ENCODE data around the gene PPP1R26.
"Not testable (repeated sequence)": the region's sequence is repeated elsewhere in the genome, so short reads cannot be mapped to it uniquely, and the experiment has no call there.

PPP1R26 gene, protein sequence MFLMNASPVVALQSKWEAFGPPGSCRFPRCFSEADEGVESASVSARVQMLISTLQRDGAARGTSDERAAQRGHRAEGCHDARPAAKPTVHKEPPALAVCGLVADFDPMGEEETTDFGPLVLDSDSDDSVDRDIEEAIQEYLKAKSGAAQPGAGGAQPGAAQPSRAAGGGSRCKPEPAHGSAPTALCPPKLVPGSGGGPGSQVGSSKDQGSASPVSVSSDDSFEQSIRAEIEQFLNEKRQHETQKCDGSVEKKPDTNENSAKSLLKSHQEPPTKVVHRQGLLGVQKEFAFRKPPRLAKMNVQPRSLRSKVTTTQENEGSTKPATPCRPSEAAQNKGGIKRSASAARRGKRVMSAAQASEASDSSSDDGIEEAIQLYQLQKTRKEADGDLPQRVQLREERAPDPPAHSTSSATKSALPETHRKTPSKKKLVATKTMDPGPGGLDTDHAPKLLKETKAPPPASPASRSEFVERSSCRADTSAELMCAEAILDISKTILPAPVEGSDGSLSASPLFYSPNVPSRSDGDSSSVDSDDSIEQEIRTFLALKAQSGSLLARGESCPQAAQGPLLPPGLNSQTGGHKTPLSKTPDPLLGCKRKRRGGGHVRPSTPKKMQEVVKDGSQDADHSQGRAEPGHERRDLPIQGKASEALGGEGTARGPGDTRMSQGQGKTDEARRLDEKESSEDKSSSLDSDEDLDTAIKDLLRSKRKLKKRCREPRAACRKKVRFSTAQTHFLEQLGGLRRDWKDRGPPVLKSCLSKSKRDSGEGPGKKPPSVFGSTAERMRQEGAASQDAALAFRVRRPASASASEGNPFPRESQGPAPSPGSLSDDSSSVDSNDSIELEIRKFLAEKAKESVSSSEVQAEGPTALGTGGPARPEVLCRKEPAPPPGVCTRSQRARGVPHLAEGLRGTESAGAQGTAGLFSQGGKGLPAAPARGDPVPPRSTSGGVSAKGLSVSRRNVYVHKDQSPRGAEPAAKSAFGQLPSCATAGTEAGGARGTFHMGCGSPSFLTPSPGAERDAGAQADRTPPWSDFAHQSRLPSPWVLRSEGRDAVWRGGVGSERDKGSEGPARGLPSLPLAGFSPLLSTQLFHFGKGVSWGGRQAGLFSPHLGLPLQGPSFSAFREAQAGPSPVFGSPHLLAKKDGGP (N-terminal part only)

DNA sequence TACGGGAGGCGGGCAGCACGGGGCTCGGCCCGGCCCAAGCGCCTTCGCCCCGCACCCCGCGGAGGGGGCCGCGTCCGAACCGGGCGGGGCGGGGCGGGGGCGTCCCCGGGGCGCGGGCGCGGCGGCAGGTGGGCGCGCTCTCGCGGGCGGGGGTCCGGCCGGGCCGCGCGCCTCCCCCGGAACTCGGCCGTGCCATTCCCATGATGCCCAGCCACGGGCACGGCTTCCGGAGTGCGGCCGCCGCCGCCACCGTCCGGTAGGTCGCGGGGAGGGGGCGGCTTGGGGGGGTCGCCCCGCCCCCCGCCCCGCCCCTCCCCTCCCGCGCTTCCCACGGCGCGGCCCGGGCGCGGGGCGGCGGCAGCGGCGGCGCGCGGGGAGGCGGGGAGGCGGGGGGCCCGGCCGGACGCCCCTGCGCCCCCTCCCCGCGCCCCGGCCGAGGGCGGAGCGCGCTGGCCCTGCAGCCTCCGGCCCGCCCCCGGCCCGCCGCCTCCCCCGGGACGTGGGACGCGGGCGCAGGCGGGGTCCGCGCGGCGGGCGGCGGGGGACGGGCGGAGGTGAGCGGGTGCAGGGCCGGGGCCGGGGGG is at the start of gene PPP1R26:
Gene PPP1R26 (plus strand): TSS at position 314 of the 584 bp plus-strand sequence. CDS start 4,729 bp downstream, outside the sequence.
- H3K4me3 ChIP-seq (ENCODE audit: low read depth, low read length), result no peak within 1 kb of the TSS
- TF ChIP-seq, protein P1, sequence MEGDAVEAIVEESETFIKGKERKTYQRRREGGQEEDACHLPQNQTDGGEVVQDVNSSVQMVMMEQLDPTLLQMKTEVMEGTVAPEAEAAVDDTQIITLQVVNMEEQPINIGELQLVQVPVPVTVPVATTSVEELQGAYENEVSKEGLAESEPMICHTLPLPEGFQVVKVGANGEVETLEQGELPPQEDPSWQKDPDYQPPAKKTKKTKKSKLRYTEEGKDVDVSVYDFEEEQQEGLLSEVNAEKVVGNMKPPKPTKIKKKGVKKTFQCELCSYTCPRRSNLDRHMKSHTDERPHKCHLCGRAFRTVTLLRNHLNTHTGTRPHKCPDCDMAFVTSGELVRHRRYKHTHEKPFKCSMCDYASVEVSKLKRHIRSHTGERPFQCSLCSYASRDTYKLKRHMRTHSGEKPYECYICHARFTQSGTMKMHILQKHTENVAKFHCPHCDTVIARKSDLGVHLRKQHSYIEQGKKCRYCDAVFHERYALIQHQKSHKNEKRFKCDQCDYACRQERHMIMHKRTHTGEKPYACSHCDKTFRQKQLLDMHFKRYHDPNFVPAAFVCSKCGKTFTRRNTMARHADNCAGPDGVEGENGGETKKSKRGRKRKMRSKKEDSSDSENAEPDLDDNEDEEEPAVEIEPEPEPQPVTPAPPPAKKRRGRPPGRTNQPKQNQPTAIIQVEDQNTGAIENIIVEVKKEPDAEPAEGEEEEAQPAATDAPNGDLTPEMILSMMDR (IDR thresholded peaks at IDR 0.05; ENCODE audit: low read depth, low read length), result no peak
- TF ChIP-seq MYC (IDR thresholded peaks at IDR 0.05; ENCODE audit: low read depth, low read length) (no peak), POLR2A (IDR thresholded peaks at IDR 0.05; ENCODE audit: extremely low read depth, insufficient read length) (no peak)
- TF ChIP-seq, protein P2, sequence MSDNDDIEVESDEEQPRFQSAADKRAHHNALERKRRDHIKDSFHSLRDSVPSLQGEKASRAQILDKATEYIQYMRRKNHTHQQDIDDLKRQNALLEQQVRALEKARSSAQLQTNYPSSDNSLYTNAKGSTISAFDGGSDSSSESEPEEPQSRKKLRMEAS (IDR thresholded peaks at IDR 0.05; ENCODE audit: low read depth, low read length), result no peak
- DNase-seq (ENCODE audit: low read depth), result no peak

DNA sequence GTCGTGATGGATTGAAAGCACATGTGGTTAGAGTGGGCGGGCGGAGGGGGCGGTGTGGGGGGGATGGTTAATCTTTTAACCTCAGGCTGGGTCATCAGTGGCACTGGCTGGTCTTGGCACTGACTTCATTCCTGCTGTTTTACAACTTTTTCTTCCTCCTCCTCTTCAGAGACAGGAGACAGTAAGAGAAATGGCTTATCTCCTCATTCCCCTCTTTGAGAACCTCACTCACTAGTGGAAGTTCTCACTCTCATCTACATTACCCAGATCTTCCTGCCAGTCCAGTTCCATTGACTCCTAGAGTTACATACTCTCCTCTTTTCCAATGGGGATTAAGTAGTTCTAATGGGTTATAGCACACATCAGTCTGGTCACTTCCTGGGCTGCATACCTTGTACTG is 42.3 kb upstream of the PPP1R26 start:
- TF ChIP-seq, protein P1 (IDR thresholded peaks at IDR 0.05; ENCODE audit: low read depth, low read length), result no peak
- TF ChIP-seq POLR2A (IDR thresholded peaks at IDR 0.05; ENCODE audit: extremely low read depth, insufficient read length), result no peak
- TF ChIP-seq, protein P2 (IDR thresholded peaks at IDR 0.05; ENCODE audit: low read depth, low read length), result no peak
- TF ChIP-seq MYC (IDR thresholded peaks at IDR 0.05; ENCODE audit: low read depth, low read length), result no peak
- no peak overlapping the region for H3K4me3 ChIP-seq (ENCODE audit: low read depth, low read length)
- no peak for DNase-seq (ENCODE audit: low read depth)

DNA sequence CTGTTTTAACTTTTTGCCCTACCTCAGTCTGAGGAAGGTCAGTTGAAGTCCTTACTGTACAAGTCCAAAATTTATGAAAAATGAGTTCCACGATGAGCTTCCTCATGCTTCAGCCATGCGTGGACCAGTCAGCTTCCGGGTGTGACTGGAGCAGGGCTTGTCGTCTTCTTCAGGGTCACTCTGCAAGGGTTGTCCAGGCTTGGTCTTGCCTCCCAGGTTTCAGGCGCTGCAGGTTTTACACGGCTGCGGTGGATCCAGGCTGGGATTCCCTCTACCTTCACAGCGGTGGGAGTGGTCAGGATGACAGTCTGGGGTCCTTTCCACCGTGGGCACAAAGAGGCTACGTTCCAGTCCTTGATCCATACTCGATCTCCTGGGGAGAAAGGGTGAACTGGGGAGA is 41.9 kb upstream of the PPP1R26 start:
- not testable (repeated sequence) for H3K4me3 ChIP-seq (ENCODE audit: low read depth, low read length); DNase-seq (ENCODE audit: low read depth)

DNA sequence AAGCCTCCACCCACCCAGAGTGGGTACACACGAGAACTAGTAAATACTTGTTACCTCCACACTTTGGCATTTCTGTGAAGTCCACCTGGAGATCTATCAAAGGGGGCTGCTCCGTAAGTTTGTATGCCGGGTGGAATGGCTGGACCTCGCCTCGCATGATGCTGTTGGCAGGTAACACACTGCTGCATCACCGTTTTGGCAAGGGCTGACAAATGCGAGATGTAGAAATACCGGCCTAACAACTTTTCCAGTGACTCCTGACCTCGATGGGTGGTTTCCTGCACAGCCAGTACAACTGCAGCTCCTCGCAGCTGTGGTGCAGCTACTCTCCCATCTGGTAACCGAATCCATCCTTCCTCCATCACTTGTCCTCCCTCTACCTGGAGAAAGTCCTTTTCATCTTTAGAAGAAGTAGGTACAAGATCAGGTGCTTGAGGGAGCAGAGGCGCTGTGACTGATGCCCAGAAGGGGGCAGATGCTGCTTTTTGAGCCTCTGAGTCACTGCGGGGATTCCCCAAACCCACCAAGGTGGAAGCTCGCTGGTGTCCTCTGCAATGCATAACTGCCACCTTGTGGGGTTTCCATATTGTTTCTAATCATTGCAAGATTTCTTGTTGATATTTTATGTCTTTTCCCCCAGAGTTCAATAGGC is 40.9 kb upstream of the PPP1R26 start:
- not testable (repeated sequence) for H3K4me3 ChIP-seq (ENCODE audit: low read depth, low read length); DNase-seq (ENCODE audit: low read depth)

DNA sequence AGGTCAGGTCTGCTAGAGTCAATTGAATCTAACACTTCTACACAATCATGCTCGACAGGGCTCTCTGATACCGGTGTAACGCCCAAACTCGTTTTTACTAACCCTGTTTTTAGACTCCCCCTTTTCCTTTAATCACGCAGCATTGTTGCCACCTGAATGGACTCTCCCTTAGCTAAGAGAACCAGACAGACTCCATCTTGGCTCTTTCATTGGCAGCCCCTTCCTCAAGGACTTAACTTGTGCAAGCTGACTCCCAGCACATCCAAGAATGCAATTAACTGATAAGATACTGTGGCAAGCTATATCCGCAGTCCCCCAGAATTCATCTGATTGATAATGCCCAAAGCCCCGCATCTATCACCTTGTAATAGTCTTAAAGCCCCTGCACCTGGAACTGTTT is 40.1 kb upstream of the PPP1R26 start:
- H3K4me3 ChIP-seq (ENCODE audit: low read depth, low read length); DNase-seq (ENCODE audit: low read depth): not testable (repeated sequence)

DNA sequence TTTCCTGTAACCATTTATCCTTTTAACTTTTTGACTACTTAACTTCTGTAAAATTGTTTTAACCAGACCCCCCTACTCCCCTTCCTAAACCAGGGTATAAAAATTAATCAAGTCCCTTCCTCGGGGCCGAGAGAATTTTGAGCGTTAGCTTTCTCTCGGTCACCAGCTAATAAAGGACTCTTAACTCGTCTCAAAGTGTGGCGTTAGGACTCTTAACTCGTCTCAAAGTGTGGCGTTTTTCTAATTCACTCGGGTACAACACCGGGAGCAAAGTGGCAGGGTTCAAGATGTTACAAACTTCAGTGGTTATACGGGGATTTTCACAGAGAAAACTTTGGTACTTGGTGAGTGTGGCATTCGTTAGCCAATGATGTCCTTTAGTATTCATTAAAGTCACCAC is 39.7 kb upstream of the PPP1R26 start:
- TF ChIP-seq MYC (IDR thresholded peaks at IDR 0.05; ENCODE audit: low read depth, low read length), result no peak
- TF ChIP-seq, protein P1 (IDR thresholded peaks at IDR 0.05; ENCODE audit: low read depth, low read length), result no peak
- TF ChIP-seq, protein P2 (IDR thresholded peaks at IDR 0.05; ENCODE audit: low read depth, low read length), result no peak
- no peak for TF ChIP-seq POLR2A (IDR thresholded peaks at IDR 0.05; ENCODE audit: extremely low read depth, insufficient read length)
- H3K4me3 ChIP-seq (ENCODE audit: low read depth, low read length), result no peak overlapping the region
- DNase-seq (ENCODE audit: low read depth), result no peak

DNA sequence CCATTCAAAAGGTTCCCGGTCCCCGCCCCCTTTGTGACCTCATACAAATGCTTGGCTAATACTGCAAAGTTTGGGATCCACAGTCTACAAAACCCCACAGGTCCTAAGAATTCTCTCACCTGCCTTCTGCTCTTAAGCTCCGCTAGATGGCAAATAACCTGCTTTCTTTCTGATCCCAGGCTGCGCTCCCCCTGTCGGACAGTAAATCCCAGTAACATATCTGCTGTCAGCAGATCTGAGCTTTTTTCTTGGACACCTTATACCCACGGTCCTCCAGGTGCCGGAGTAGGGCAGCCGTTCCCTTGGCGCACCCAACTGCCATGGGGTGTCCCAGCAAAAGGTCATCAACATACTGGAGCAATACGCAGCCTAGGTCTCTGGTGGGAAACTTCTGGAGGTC is 39.0 kb upstream of the PPP1R26 start:
- DNase-seq (ENCODE audit: low read depth), result no peak
- no peak overlapping the region for H3K4me3 ChIP-seq (ENCODE audit: low read depth, low read length)
- TF ChIP-seq, protein P1 (IDR thresholded peaks at IDR 0.05; ENCODE audit: low read depth, low read length), result no peak
- TF ChIP-seq POLR2A (IDR thresholded peaks at IDR 0.05; ENCODE audit: extremely low read depth, insufficient read length) (no peak), MYC (IDR thresholded peaks at IDR 0.05; ENCODE audit: low read depth, low read length) (no peak)
- TF ChIP-seq, protein P2 (IDR thresholded peaks at IDR 0.05; ENCODE audit: low read depth, low read length), result no peak

DNA sequence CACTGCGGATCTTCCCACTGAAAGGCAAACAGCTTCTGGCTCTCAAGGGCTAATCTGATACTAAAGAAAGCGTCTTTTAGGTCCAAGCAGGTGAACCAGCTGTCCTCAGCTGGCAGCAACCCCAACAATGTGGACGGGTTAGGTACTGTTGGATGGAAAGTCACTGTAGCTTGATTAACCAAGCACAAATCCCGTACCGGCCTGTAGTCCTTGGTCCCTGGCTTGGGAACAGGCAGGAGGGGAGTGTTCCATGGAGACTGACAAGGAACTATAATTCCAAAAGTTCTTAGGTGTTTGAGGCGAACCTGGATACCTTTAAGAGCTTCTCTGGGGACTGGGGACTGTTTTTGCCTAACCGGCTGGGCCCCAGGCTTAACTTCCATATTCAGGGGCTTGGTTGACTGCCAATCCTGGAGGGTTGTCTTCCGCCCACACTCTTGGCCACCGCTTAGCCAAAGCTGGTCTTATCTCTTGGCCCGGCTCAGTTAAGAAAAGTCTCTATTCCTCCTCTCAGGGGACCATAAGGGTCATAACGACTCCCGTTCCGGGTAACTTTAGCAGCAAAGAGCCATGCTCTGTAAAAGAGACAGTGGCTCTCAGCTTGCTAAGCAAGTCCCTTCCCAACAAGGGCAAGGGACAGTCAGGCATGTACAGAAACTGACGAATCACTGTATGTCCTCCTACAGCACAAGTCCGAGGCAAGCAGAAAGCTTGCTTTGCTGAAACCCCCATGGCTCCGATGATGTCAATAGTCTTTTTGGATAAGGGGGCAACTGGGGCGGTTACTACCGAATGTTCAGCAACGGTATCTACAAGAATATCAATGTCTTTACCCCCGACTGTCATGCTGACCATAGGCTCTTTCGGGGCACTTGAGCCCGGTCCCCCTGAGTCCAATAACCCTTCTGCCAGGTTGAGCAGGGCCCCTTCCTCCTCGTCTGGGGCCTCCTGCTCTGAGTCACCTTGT is 38.2 kb upstream of the PPP1R26 start:
- not testable (repeated sequence) for H3K4me3 ChIP-seq (ENCODE audit: low read depth, low read length); DNase-seq (ENCODE audit: low read depth)

Measured in NB4 (cell line).